GM18511 (cell line): ENCODE results near the gene FNIP1.
"Not testable (repeated sequence)": the region's sequence is repeated elsewhere in the genome, so short reads cannot be mapped to it uniquely, and the experiment has no call there.

Experiments used
- ATAC-seq: cut with Tn5 transposase; IDR thresholded peaks from one replicate; pipeline ENCODE4 v1.9.1; 2021; ENCODE audit warnings: mild to moderate bottlenecking, moderate library complexity; ENCODE audit not compliant: unreplicated experiment

The FNIP1 gene

DNA sequence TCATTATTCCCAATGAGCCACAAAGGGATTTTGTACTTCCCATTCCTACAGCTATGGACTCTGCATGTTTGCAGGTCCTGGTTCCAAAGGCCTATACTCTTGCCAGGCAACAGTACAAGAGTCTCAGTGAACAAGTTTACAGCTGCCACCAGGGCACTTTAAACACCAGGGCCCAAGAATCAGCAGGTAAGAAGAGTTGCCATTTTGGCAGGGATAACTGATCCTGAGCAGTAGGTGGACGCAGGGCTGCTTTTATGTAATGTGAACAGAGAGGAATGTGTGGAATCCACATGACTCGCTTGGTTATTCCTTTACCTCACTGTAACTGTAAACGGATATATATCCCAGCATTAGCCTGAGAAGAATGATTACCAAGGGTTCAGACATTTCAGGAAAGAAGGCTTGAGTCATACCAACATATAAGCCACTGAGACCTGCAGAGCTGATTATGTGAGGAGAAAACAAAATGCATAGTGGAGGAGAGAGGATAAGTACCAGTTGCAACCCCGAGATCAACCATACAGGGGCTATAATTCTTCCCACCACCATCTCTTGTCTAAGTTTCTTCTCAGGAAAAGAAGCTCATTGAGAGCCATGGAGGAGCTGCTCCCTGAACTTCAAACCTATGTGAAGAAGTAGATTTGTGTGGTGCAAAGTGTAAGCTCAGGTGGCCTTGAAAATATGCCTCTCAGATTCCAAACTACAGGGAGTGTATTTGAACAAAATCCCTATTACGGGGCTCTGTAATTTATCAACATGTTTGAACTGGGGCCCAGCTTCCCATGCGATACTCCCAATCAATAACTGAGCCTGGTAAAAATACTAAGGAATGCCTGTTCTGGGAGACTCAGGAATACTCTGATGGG lies 186.4 kb downstream of the FNIP1 start:
- ATAC-seq: no peak

DNA sequence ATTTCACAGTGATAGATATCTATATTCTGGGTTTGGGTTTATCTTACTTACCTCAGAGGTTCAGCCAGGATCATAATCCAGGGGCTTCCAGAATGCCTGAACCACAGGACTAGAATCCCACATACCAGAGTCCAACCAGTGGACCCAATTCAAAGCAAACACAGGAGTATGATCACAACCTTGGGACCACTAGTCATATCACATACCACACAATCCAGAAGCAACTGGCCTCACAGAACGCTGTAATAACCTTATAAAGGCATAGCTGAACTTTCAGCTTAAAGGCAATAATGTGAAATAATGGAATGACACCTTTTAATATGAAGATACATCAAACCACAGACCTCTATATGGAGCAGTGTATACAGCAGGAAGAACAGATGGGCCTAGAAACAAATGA lies 187.0 kb downstream of the FNIP1 start:
- ATAC-seq: no peak

DNA sequence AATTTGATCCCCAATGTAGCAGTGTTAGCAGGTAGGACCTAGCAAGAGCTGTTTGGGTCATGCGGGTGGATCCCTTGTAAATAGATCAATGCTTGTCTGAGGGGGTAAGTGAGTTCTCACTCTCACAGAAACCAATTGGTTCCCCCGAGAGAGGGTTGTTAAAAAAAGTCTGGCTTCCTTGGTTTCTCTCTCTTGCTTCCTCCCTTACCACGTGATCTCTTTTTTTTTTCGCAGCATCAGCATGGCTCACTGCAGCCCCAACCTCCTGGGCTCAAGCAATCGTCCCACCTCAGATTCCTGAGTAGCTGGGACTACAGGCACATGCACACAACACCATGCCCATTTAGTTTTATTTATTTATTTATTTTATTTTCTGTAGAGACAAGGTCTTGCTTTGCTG lies 188.2 kb downstream of the FNIP1 start:
- ATAC-seq: no peak

DNA sequence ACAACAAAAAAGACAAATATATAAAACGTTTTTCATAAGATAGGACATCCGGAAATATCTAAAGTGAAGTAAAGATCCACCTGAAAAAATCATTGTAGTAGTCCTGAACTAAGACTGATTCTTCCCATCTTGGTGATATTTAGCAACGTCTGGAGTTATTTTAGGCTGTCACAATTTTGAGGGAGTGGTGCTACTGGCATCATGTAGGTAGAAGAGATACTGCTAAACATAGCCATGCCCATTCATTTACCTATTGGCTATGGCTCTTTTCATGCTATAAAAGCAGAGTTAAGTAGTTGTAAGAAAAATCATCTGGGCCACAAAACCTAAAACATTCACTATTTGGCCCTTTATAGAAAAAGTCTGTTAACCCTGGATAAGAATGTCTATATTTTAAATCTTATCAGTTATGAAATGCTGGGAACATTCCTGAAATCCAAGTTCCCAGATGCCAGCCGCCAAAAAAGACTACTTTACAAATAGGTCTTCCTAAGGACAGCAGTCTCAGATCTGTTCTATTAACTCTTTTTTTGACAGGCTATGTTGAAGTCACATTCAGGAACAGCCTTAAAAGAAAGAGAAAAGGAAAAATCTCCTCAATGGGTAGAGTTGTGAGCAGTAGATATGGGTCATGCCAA lies 188.8 kb downstream of the FNIP1 start:
- no peak for ATAC-seq

DNA sequence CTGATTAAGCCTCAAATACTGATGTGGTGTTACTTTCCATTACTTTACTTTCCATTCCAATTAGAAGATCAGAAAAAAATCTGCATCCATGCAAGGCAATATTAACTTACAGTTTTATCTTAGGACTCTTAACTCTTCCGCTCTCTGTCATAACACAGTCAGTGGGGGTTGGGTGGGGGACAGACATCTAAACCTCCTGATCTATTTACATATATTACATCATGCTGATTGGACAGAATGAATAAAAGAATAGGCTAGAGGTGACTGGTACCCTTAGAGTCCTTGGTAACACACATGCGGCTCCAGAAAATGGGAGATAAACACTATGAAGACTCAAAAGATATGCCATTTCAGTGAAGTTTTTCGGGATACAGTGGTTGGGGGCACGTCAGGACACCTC lies 189.4 kb downstream of the FNIP1 start:
- no peak for ATAC-seq

DNA sequence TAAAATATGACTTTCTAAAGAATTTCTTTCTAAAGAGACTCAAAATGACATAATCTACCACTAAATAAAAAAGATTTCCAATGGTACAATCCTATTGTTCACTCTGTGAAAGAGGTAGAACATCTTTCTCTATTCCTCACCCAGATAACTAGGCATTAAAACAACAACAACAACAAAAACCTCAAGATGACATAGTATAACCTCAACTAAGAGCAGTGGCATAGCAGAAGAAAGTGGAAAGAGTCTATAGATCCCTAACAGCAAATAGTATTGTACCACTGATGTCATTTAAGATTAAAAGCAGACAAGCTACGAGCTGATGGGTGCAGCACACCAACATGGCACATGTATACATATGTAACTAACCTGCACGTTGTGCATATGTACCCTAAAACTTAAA lies 191.7 kb downstream of the FNIP1 start:
- no peak for ATAC-seq

DNA sequence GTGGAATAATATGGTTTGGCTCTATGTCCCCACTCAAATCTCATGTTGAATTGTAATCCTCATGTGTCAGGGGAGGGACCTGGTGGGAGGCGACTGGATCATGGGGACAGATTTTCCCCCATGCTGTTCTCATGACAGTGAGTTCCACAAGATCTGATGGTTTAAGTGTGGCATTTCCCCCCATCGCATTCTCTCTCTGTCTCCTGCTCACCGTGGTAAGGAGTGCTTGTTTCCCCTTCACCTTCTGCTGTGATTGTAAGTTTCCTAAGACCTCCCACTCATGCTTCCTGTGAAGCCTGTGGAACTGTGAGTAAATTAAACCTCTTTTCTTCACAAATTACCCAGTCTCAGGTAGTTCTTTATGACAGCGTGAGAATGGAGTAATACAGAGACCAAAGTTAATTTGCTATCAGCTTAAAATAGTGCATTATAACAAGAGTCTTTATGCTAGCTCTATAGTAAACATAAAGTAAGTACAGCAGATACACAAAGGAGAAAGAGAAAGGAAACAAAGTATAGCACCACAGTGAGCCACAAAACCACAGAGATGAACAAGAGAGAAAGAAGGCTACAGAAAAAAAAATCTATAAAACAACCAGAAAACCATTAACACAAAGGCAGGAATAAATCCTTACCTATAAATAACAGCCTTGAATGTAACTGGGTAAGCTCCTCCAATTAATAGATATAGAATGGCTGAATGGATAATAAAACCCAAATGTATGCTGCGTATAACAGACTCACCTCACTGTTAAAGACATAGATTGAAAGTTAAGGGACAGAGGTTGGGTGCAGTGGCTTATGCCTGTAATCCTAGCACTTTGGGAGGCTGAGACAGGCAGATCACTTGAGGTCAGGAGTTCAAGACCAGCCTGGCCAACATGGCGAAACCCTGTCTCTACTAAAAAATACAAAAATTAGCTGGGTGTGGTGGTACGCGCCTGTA lies 201.5 kb downstream of the FNIP1 start:
- peak; percentile 72 for ATAC-seq

DNA sequence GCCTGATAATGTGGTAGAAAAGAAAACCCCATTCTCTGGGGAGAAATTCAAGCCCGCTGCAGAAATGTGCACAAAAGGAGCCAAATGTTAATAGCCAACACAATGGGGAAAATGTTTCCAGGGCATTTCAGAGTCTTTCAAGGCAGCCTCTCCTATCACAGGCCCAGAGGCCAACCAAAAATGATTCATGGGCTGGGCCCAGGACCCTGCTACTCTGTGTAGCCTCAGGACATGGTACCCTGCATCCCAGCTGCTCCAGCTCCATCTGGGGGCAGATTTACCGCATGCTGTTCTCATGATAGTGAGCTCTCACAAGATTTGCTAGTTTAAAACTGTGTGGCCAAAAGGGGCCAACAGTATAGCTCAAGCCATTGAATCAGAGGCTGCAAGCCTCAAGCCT lies 202.9 kb downstream of the FNIP1 start:
- ATAC-seq: no peak

DNA sequence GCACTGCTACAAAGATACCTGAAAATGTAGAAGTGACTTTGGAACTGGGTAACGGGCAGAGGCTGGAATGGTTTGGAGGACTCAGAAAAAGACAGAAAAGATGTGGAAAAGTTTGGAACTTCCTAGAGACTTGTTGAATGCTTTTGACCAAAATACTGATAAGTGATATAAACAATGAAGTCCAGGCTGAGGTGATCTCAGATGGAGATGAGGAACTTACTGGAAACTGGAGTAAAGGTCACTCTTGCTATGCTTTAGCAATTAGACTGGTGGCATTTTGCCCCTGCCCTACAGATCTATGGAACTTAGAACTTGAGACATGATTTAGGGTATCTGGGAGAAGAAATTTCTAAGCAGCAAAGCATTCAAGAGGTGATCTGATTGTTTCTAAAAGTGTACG lies 203.4 kb downstream of the FNIP1 start:
- ATAC-seq: not testable (repeated sequence)
